HepG2 (cell line): ENCODE data around the gene TRIO. TPM values are rescaled to one million over a fixed set of nuclear protein-coding genes. Genes with fewer than 3 reads are reported as not detected.

Experiments used
- ISL2 ChIP-seq: sonication (generic); formaldehyde crosslinking; IDR thresholded peaks from 2 replicates; pipeline ENCODE4 v1.5.0; 2020; ENCODE audit warnings: missing genetic modification reagents
- KDM1A ChIP-seq: IDR thresholded peaks from 2 replicates; pipeline ENCODE4 v1.6.1; 2016; ENCODE audit warnings: missing compliant biosample characterization
- KDM4B ChIP-seq: sonication (generic); formaldehyde crosslinking; IDR thresholded peaks from 2 replicates; pipeline ENCODE4 v1.4.0; 2020; ENCODE audit warnings: missing genetic modification reagents
- MAZ ChIP-seq, 2 experiments: sonication (generic) in 1 of 2; formaldehyde crosslinking in 1 of 2; IDR thresholded peaks; 2 replicates each; pipeline versions ENCODE4 v1.5.0 to v1.6.1; 2012 to 2020; ENCODE audit warnings: low read depth in 2 of 2, mild to moderate bottlenecking in 2 of 2, borderline replicate concordance in 1 of 2, improper control_type of control experiment in 1 of 2, low read length in 1 of 2, missing genetic modification reagents in 1 of 2, moderate library complexity in 1 of 2
- MXD1 ChIP-seq: sonication (generic); formaldehyde crosslinking; IDR thresholded peaks from 2 replicates; pipeline ENCODE4 v1.4.0; 2020; ENCODE audit warnings: mild to moderate bottlenecking, missing genetic modification reagents
- POLR2AphosphoS2 ChIP-seq: IDR thresholded peaks from 2 replicates; pipeline ENCODE4 v1.6.1; 2011; ENCODE audit warnings: low read depth, low read length, improper control_type of control experiment
- TAF1 ChIP-seq: sonication (generic); formaldehyde crosslinking; IDR thresholded peaks from 2 replicates; pipeline ENCODE4 v1.4.0; 2020; ENCODE audit warnings: missing genetic modification reagents
- TOPORS ChIP-seq: sonication (generic); formaldehyde crosslinking; IDR thresholded peaks from 2 replicates; pipeline ENCODE4 v1.8.0; 2023; ENCODE audit warnings: mild to moderate bottlenecking, missing genetic modification reagents
- ZBTB7A ChIP-seq: sonication (generic); formaldehyde crosslinking; IDR thresholded peaks from 2 replicates; pipeline ENCODE4 v1.8.0; 2022; ENCODE audit warnings: mild to moderate bottlenecking, missing genetic modification reagents
- ZNF407 ChIP-seq: sonication (generic); formaldehyde crosslinking; IDR thresholded peaks from one replicate; pipeline ENCODE4 v1.5.1; 2020; ENCODE audit warnings: mild to moderate bottlenecking, missing genetic modification reagents; ENCODE audit errors: not compliant biosample characterization
- ZNF629 ChIP-seq: sonication (generic); formaldehyde crosslinking; conservative IDR thresholded peaks from 2 replicates; pipeline ENCODE4 v1.5.0; 2020; ENCODE audit warnings: missing genetic modification reagents
- ZSCAN29 ChIP-seq: sonication (generic); formaldehyde crosslinking; conservative IDR thresholded peaks from 2 replicates; pipeline ENCODE4 v1.4.0; 2020; ENCODE audit warnings: mild to moderate bottlenecking, missing genetic modification reagents
- polyA plus RNA-seq, 8 experiments: library from polyadenylated mRNA; depleted of rRNA in 3 of 8; stranded (reverse) in 7 of 8; unstranded in 1 of 8; fragments of >200 nt; fragmentation: Illumina TruSeq in 4 of 8; extraction: Trizol in 4 of 8; gene quantifications; 2 replicates each; pipeline versions ENCODE4 v1.2.1 to v1.2.3, GENCODE V29; 2011 to 2016; ENCODE audit warnings: low read depth in 4 of 8, missing spikeins in 1 of 8, mixed read lengths in 1 of 8; ENCODE audit not compliant: insufficient read depth in 1 of 8
- total RNA-seq, 5 experiments: library from RNA; depleted of rRNA; stranded (reverse); fragments of >200 nt; fragmentation: Illumina TruSeq; extraction: Trizol; gene quantifications; 2 replicates each; pipeline ENCODE4 v1.2.3, GENCODE V29; 2016; ENCODE audit warnings: low read depth in 1 of 5
- TF ChIP-seq, protein P1 (sequence below): sonication (generic); formaldehyde crosslinking; IDR thresholded peaks from 2 replicates; pipeline ENCODE4 v1.4.0; 2020; ENCODE audit warnings: mild to moderate bottlenecking, low read depth, missing genetic modification reagents
- TF ChIP-seq, protein P2 (sequence below): IDR thresholded peaks from 2 replicates; pipeline ENCODE4 v1.6.1; 2016; ENCODE audit warnings: low read depth, borderline replicate concordance
- TF ChIP-seq, protein P3 (sequence below): sonication (generic); formaldehyde crosslinking; IDR thresholded peaks from 2 replicates; pipeline ENCODE4 v1.4.0; 2020; ENCODE audit warnings: mild to moderate bottlenecking, missing genetic modification reagents

The TRIO gene
- total and polyA plus RNA-seq, 2 of the 13 experiments (the other 11 are each of a cell fraction or from before 2014, with no cell fraction given) = 45.2 to 45.9 TPM

DNA sequence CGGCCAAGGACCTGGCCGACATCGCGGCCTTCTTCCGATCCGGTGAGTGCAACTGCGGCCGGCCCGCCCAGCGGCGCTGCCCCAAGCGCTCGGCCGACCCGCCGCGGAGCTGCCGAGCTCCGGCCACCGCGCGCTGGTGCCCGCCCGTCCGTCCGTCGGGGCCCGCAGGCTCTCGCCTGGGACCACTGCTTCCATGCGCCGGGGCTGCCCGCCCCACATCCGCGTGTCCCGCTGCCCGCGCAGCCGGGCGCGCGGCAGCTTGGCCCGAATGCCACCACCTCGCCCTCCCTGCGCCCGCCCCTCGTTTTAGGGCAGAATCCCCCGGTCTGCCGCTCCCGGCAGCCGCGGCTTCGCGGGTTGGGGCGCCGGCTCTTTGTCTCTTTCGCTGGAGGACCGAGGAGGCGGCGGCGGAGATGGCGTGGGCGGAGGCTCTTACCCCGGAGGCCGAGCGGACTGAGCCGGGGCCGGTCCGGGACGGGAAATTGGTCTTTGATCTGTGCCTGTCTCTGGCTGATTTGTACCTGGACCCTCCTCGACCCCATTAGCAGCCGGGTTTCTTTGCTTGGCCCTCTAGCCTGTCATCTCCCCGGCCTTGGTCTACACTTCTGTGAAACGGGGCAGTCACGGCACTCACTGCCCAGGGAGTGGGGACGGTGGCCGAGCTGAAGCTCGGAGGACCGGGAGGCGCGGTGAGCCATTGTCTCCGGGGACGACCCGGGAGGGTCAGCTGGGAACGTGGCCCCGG is 871 bp downstream of the TRIO start (continued):
- TF ChIP-seq ZBTB7A (CRISPR knock-in tag) (no peak), TAF1 (CRISPR knock-in tag) (peak; percentile 31; the same call in 1 of the 2 replicates), ISL2 (no peak), KDM1A (peak; percentile 74; the same call in 1 of the 2 replicates), POLR2AphosphoS2 (no peak), KDM4B (no peak), ZNF629 (CRISPR knock-in tag) (peak; percentile 94), MXD1 (CRISPR knock-in tag) (0 out of 2 replicates have a peak, but pooled peaks have one; percentile 17), ZSCAN29 (0 out of 2 replicates have a peak, but pooled peaks have one; percentile 39), TOPORS (CRISPR knock-in tag) (peak; percentile 49; the same call in 1 of the 2 replicates), MAZ (IDR thresholded peaks at IDR 0.05; ENCODE audit: borderline replicate concordance, low read depth, low read length) (no peak), MAZ (CRISPR knock-in tag; IDR thresholded peaks at IDR 0.05; ENCODE audit: low read depth) (peak; percentile 19; the same call in 1 of the 2 replicates), ZNF407 (peak; percentile 22)
- TF ChIP-seq, protein P1, sequence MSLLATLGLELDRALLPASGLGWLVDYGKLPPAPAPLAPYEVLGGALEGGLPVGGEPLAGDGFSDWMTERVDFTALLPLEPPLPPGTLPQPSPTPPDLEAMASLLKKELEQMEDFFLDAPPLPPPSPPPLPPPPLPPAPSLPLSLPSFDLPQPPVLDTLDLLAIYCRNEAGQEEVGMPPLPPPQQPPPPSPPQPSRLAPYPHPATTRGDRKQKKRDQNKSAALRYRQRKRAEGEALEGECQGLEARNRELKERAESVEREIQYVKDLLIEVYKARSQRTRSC (CRISPR knock-in tag) = 0 out of 2 replicates have a peak, but pooled peaks have one; percentile 53
- TF ChIP-seq, protein P2, sequence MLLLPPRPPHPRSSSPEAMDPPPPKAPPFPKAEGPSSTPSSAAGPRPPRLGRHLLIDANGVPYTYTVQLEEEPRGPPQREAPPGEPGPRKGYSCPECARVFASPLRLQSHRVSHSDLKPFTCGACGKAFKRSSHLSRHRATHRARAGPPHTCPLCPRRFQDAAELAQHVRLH (CRISPR knock-in tag) = no peak
- TF ChIP-seq, protein P3, sequence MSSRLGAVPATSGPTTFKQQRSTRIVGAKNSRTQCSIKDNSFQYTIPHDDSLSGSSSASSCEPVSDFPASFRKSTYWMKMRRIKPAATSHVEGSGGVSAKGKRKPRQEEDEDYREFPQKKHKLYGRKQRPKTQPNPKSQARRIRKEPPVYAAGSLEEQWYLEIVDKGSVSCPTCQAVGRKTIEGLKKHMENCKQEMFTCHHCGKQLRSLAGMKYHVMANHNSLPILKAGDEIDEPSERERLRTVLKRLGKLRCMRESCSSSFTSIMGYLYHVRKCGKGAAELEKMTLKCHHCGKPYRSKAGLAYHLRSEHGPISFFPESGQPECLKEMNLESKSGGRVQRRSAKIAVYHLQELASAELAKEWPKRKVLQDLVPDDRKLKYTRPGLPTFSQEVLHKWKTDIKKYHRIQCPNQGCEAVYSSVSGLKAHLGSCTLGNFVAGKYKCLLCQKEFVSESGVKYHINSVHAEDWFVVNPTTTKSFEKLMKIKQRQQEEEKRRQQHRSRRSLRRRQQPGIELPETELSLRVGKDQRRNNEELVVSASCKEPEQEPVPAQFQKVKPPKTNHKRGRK (CRISPR knock-in tag) = no peak
